AML-193 (cell line): ENCODE data around the gene ACTL7B.
"Not testable (repeated sequence)": the region's sequence is repeated elsewhere in the genome, so short reads cannot be mapped to it uniquely, and the experiment has no call there.

Source experiments
- DNase-seq, 2 experiments: peaks; one replicate each; lab custom pipeline; 2025; lab: John Stamatoyannopoulos, UW

Gene ACTL7B

GRCh38 chr9:108844391-108844790, 11.4 kb downstream of the ACTL7B start:
- no peak for DNase-seq

GRCh38 chr9:108842610-108843295, 13.0 kb downstream of the ACTL7B start:
- DNase-seq = no peak

GRCh38 chr9:108839561-108839960, 16.2 kb downstream of the ACTL7B start:
- not testable (repeated sequence) for DNase-seq

- DNase-seq = no peak
These were observed 17.8 kb downstream of the ACTL7B start for GRCh38 chr9:108838017-108838416.

- DNase-seq = no peak
These were observed 18.3 kb downstream of the ACTL7B start for GRCh38 chr9:108837530-108837929.

GRCh38 chr9:108836781-108837180, 19.0 kb downstream of the ACTL7B start:
- DNase-seq = no peak

- DNase-seq = no peak
These were observed 19.5 kb downstream of the ACTL7B start for GRCh38 chr9:108836319-108836718.

GRCh38 chr9:108835831-108836230, 20.0 kb downstream of the ACTL7B start:
- DNase-seq = no peak

GRCh38 chr9:108834959-108835665, 20.7 kb downstream of the ACTL7B start:
- DNase-seq = no peak

GRCh38 chr9:108832179-108832500, 23.6 kb downstream of the ACTL7B start:
- DNase-seq = no peak

GRCh38 chr9:108831496-108832178, 24.1 kb downstream of the ACTL7B start:
- DNase-seq = no peak

- DNase-seq = no peak
These were observed 25.5 kb downstream of the ACTL7B start for GRCh38 chr9:108830272-108830671.

- DNase-seq = no peak
These were observed 32.0 kb downstream of the ACTL7B start for GRCh38 chr9:108823829-108824228.

GRCh38 chr9:108816037-108816436, 39.7 kb downstream of the ACTL7B start:
- DNase-seq = peak in 1 of 2 experiments; percentile 36

GRCh38 chr9:108815156-108815555, 40.6 kb downstream of the ACTL7B start:
- no peak for DNase-seq

- peak; percentile 6 to 35 for DNase-seq
These were observed 41.7 kb downstream of the ACTL7B start for GRCh38 chr9:108813951-108814601.

- DNase-seq = no peak
These were observed 43.3 kb downstream of the ACTL7B start for GRCh38 chr9:108812396-108813025.

- DNase-seq = no peak
These were observed 43.8 kb downstream of the ACTL7B start for GRCh38 chr9:108811944-108812343.

GRCh38 chr9:108809269-108809668, 46.5 kb downstream of the ACTL7B start:
- no peak for DNase-seq
